Osteocyte (in vitro differentiated cells): ENCODE measurements around the gene HPCAL1. TPM values are rescaled to one million over a fixed set of nuclear protein-coding genes. Genes with fewer than 3 reads are reported as not detected.

ENCODE experiments used
- DNase-seq: peaks from one replicate; pipeline ENCODE4 v3.0.0; 2021; ENCODE audit warnings: mixed read lengths; ENCODE audit not compliant: unreplicated experiment; ENCODE audit errors: extremely low spot score
- H3K27ac Mint-ChIP-seq: one replicate; pipeline ENCODE4 v1.8.0; 2021; ENCODE audit warnings: mild to moderate bottlenecking, mixed read lengths; ENCODE audit not compliant: unreplicated experiment
- H3K27me3 Mint-ChIP-seq: one replicate; pipeline ENCODE4 v1.8.0; 2021; ENCODE audit warnings: mixed read lengths; ENCODE audit not compliant: unreplicated experiment
- H3K36me3 Mint-ChIP-seq: one replicate; pipeline ENCODE4 v1.8.0; 2021; ENCODE audit warnings: mixed read lengths; ENCODE audit not compliant: unreplicated experiment
- H3K4me1 Mint-ChIP-seq: one replicate; pipeline ENCODE4 v1.8.0; 2021; ENCODE audit warnings: mixed read lengths; ENCODE audit not compliant: unreplicated experiment
- H3K4me3 Mint-ChIP-seq: one replicate; pipeline ENCODE4 v1.8.0; 2021; ENCODE audit warnings: mild to moderate bottlenecking, moderate library complexity, mixed read lengths; ENCODE audit not compliant: unreplicated experiment
- H3K9me3 Mint-ChIP-seq: one replicate; pipeline ENCODE4 v1.8.0; 2021; ENCODE audit warnings: mixed read lengths; ENCODE audit not compliant: unreplicated experiment
- CTCF ChIP-seq: fragments of 200-600 bp; sonication (generic); IDR thresholded peaks from 2 replicates; pipeline ENCODE4 v1.5.0; 2021; ENCODE audit warnings: antibody characterized with exemption, mild to moderate bottlenecking, moderate library complexity
- total RNA-seq: library from RNA; stranded (reverse); gene quantifications from 2 replicates; pipeline ENCODE4 v1.2.1, GENCODE V29; 2021

The HPCAL1 gene
- total RNA-seq, 1 donor from 2014 or later: 56.8 TPM

- Mint-ChIP-seq H3K27me3 (no peaks in the 10 kb centered on the region), H3K27ac (no peak overlapping the region), H3K9me3 (no peaks in the 10 kb centered on the region), H3K4me1 (peaks cover 60% of the 10 kb centered on the region), H3K4me3 (no peak overlapping the region), H3K36me3 (no peaks in the 10 kb centered on the region)
- TF ChIP-seq CTCF: no peak
- no peak for DNase-seq
Measured at GRCh38 chr2:10281891-10282290, 20.8 kb upstream of the HPCAL1 start.

- Mint-ChIP-seq H3K27ac (peak overlapping the region; percentile 48), H3K4me3 (no peak overlapping the region), H3K9me3 (no peaks in the 10 kb centered on the region), H3K4me1 (peaks cover 59% of the 10 kb centered on the region), H3K27me3 (no peaks in the 10 kb centered on the region), H3K36me3 (no peaks in the 10 kb centered on the region)
- no peak for DNase-seq
- TF ChIP-seq CTCF: no peak
Measured at GRCh38 chr2:10282611-10283105, 20.0 kb upstream of the HPCAL1 start.

- H3K9me3 Mint-ChIP-seq: no peaks in the 10 kb centered on the region
- peak overlapping the region; percentile 48 for H3K27ac Mint-ChIP-seq
- DNase-seq: no peak
- no peaks in the 10 kb centered on the region for H3K27me3 Mint-ChIP-seq
- TF ChIP-seq CTCF: no peak
- peaks cover 55% of the 10 kb centered on the region for H3K4me1 Mint-ChIP-seq
- H3K4me3 Mint-ChIP-seq: no peak overlapping the region
- no peaks in the 10 kb centered on the region for H3K36me3 Mint-ChIP-seq
Measured at GRCh38 chr2:10283106-10284062, 19.3 kb upstream of the HPCAL1 start.

GRCh38 chr2:10284108-10284870 is 18.4 kb upstream of the HPCAL1 start:
- Mint-ChIP-seq H3K4me1 (peaks cover 53% of the 10 kb centered on the region), H3K36me3 (no peaks in the 10 kb centered on the region), H3K27ac (no peak overlapping the region), H3K4me3 (no peak overlapping the region), H3K9me3 (no peaks in the 10 kb centered on the region), H3K27me3 (no peaks in the 10 kb centered on the region)
- TF ChIP-seq CTCF: no peak
- no peak for DNase-seq

- Mint-ChIP-seq H3K4me1 (peaks cover 62% of the 10 kb centered on the region), H3K36me3 (no peaks in the 10 kb centered on the region), H3K27me3 (no peaks in the 10 kb centered on the region), H3K4me3 (no peak overlapping the region), H3K9me3 (no peaks in the 10 kb centered on the region), H3K27ac (peak overlapping the region; percentile 90)
- no peak for DNase-seq
- no peak for TF ChIP-seq CTCF
Measured at GRCh38 chr2:10285191-10285555, 17.5 kb upstream of the HPCAL1 start.
